Frontal cortex (tissue), 4 donors: ENCODE measurements around the gene RCAN3. TPM values are rescaled to one million over a fixed set of nuclear protein-coding genes. Genes with fewer than 3 reads are reported as not detected.

ENCODE experiments used
- DNase-seq, 2 donors: peaks; one replicate each; pipeline ENCODE4 v3.0.0; 2012; ENCODE audit warnings: low spot score in 2 of 2
- FAIRE-seq: peaks from 2 replicates; lab custom pipeline; 2012; peaks lifted over from hg19 to GRCh38; lab: Jason Lieb, UNC
- total RNA-seq: library from RNA; depleted of rRNA; stranded (reverse); fragments of >200 nt; gene quantifications from one replicate; pipeline ENCODE4 v1.2.3, GENCODE V29; 2014
- donor health status: control.
- donor health status: control.
- donor health status: control.

The RCAN3 gene
- total RNA-seq, 1 donor from 2014 or later = 16.3 TPM

GRCh38 chr1:24566236-24566867, 63.7 kb downstream of the RCAN3 start:
- DNase-seq (no peak), FAIRE-seq (no peak)

GRCh38 chr1:24567792-24568388, 65.3 kb downstream of the RCAN3 start:
- FAIRE-seq = no peak
- DNase-seq = no peak

- no peak for DNase-seq
Measured at GRCh38 chr1:24568475-24568874, 65.8 kb downstream of the RCAN3 start.

GRCh38 chr1:24570265-24571125, 67.9 kb downstream of the RCAN3 start:
- DNase-seq (no peak), FAIRE-seq (no peak)

More at GRCh38 chr1:24568475-24568874, 65.8 kb downstream of the RCAN3 start:
- no peak for FAIRE-seq

- DNase-seq (no peak), FAIRE-seq (no peak)
Measured at GRCh38 chr1:24572301-24572700, 69.7 kb downstream of the RCAN3 start.

GRCh38 chr1:24575905-24576587, 73.4 kb downstream of the RCAN3 start:
- no peak for DNase-seq
- no peak for FAIRE-seq

GRCh38 chr1:24578846-24579245, 76.2 kb downstream of the RCAN3 start:
- DNase-seq (no peak), FAIRE-seq (no peak)

- FAIRE-seq (no peak), DNase-seq (no peak)
Measured at GRCh38 chr1:24580756-24581155, 78.1 kb downstream of the RCAN3 start.

- no peak for FAIRE-seq
- DNase-seq = no peak
Measured at GRCh38 chr1:24584171-24584647, 81.6 kb downstream of the RCAN3 start.

GRCh38 chr1:24586119-24586518, 83.5 kb downstream of the RCAN3 start:
- no peak for DNase-seq
- FAIRE-seq = no peak

- FAIRE-seq (no peak), DNase-seq (peak; percentile 19 to 48)
Measured at GRCh38 chr1:24586970-24587820, 84.6 kb downstream of the RCAN3 start.

- no peak for FAIRE-seq
- no peak for DNase-seq
Measured at GRCh38 chr1:24588573-24588972, 85.9 kb downstream of the RCAN3 start.

GRCh38 chr1:24589200-24589599, 86.6 kb downstream of the RCAN3 start:
- FAIRE-seq (no peak), DNase-seq (no peak)

Other genes starting within 250 kb of the RCAN3 start
- gene GRHL3, start 183.5 kb upstream of the RCAN3 start, total RNA-seq = not detected
- gene STPG1, start 89.1 kb upstream of the RCAN3 start, total RNA-seq = 2.9 TPM
- gene NIPAL3, start 87.0 kb upstream of the RCAN3 start, total RNA-seq = 13.5 TPM
- under 0.01 TPM for gene NCMAP, start 53.3 kb downstream of the RCAN3 start, total RNA-seq
- gene SRRM1, start 140.5 kb downstream of the RCAN3 start, total RNA-seq = 34.6 TPM
- 106 TPM for gene CLIC4, start 242.6 kb downstream of the RCAN3 start, total RNA-seq